Measurements from ENCODE around the gene ELOF1. TPM values are rescaled to one million over a fixed set of nuclear protein-coding genes. Genes with fewer than 3 reads are reported as not detected.
"Not testable (repeated sequence)": the region's sequence is repeated elsewhere in the genome, so short reads cannot be mapped to it uniquely, and the experiment has no call there.

ELOF1 gene
- polyA plus RNA-seq, 2 of the 4 experiments (the other 2 are of a cell fraction) = 47.9 to 97.3 TPM

GRCh38 chr19:11573763-11574162 lies 14.7 kb upstream of the ELOF1 start:
- DNase-seq (ENCODE audit: low read depth in 1 of 2, low spot score in 1 of 2); H3K4me1 ChIP-seq; ATAC-seq; H3K4me3 ChIP-seq; H3K27ac ChIP-seq; FAIRE-seq; H3K9me3 ChIP-seq; H3K4me2 ChIP-seq; POLR2A ChIA-PET: not testable (repeated sequence)
- WGBS (ENCODE audit: missing lambda C conversion rate) = 94% methylated on average over 4 of the region's 4 CpGs
- CTCF ChIA-PET = interaction anchor here (1.0 kb wide), 1 partner anchor 13 kb away, joined by 4 read pairs; no protein-coding TSS in a partner anchor

- 54% methylated on average over 6 of the region's 6 CpGs for WGBS (ENCODE audit: missing lambda C conversion rate)
- not testable (repeated sequence) for FAIRE-seq
Measured at GRCh38 chr19:11573354-11573753, 14.3 kb upstream of the ELOF1 start.

GRCh38 chr19:11570039-11570462 lies 11.0 kb upstream of the ELOF1 start:
- POLR2A ChIA-PET = no interaction called here
- TF ChIP-seq CHD2 (IDR thresholded peaks at IDR 0.05; ENCODE audit: low read length, partially characterized antibody) = no peak
- no peak for TF ChIP-seq RNF2 (IDR thresholded peaks at IDR 0.05; ENCODE audit: borderline replicate concordance, low read depth)
- no peak for TF ChIP-seq KDM5A (IDR thresholded peaks at IDR 0.05)
- no peak for TF ChIP-seq RFX5 (IDR thresholded peaks at IDR 0.05)
- TF ChIP-seq JUNB (IDR thresholded peaks at IDR 0.05) = no peak
- TF ChIP-seq RCOR1 (IDR thresholded peaks at IDR 0.05; ENCODE audit: low read depth, low read length) = no peak
- TF ChIP-seq MAX (IDR thresholded peaks at IDR 0.05) = no peak
- no peak for TF ChIP-seq HOXA7 (CRISPR knock-in tag; IDR thresholded peaks at IDR 0.05)
- no peak for TF ChIP-seq EHF (CRISPR knock-in tag; IDR thresholded peaks at IDR 0.05)
- no peak for TF ChIP-seq PBX3 (IDR thresholded peaks at IDR 0.05)
- no peak for TF ChIP-seq MAFK (IDR thresholded peaks at IDR 0.05; ENCODE audit: partially characterized antibody)
- no peak for TF ChIP-seq ESRRA (IDR thresholded peaks at IDR 0.05; ENCODE audit: borderline replicate concordance, low read length)
- no peak for TF ChIP-seq PHF8 (IDR thresholded peaks at IDR 0.05; ENCODE audit: borderline replicate concordance, low read depth)
- no peak for TF ChIP-seq ATOH8 (CRISPR knock-in tag; IDR thresholded peaks at IDR 0.05; ENCODE audit: low read depth)
- no peak for TF ChIP-seq BHLHE40 (IDR thresholded peaks at IDR 0.05; ENCODE audit: low read depth, low read length)
- no peak for TF ChIP-seq HOXB5 (CRISPR knock-in tag; IDR thresholded peaks at IDR 0.05)
- no peak for TF ChIP-seq HOXB13 (CRISPR knock-in tag; IDR thresholded peaks at IDR 0.05; ENCODE audit: low read depth)
- no peak for TF ChIP-seq HES2 (IDR thresholded peaks at IDR 0.05)
- no peak overlapping the region for H3K4me3 ChIP-seq
- no peak overlapping the region for H3K4me2 ChIP-seq
- CTCF ChIA-PET = no interaction called here
- ATAC-seq (no peak), FAIRE-seq (no peak), DNase-seq (ENCODE audit: low read depth in 1 of 2, low spot score in 1 of 2) (no peak)
- 89% methylated on average over 3 of the region's 5 CpGs for WGBS (ENCODE audit: missing lambda C conversion rate)
- no peak overlapping the region for H3K27ac ChIP-seq
- H3K9me3 ChIP-seq = no peaks in the 10 kb centered on the region
- no peaks in the 10 kb centered on the region for H3K4me1 ChIP-seq

More at GRCh38 chr19:11573354-11573753, 14.3 kb upstream of the ELOF1 start:
- H3K9me3 ChIP-seq; POLR2A ChIA-PET; H3K4me1 ChIP-seq; H3K4me2 ChIP-seq; H3K27ac ChIP-seq; H3K4me3 ChIP-seq; ATAC-seq; DNase-seq (ENCODE audit: low read depth in 1 of 2, low spot score in 1 of 2): not testable (repeated sequence)
- CTCF ChIA-PET = interaction anchor here (1.0 kb wide), 1 partner anchor 13 kb away, joined by 4 read pairs; no protein-coding TSS in a partner anchor

- H3K9me3 ChIP-seq = no peaks in the 10 kb centered on the region
- no peak overlapping the region for H3K4me3 ChIP-seq
- DNase-seq (ENCODE audit: low read depth in 1 of 2, low spot score in 1 of 2) (no peak), ATAC-seq (no peak), FAIRE-seq (no peak)
- H3K4me2 ChIP-seq = no peak overlapping the region
- no peak overlapping the region for H3K27ac ChIP-seq
- no peaks in the 10 kb centered on the region for H3K4me1 ChIP-seq
- 92% methylated on average over 2 of the region's 2 CpGs for WGBS (ENCODE audit: missing lambda C conversion rate)
- ChIA-PET CTCF (interaction anchor here (0.7 kb wide), 1 partner anchor 12 kb away, joined by 5 read pairs; no protein-coding TSS in a partner anchor), POLR2A (no interaction called here)
- no peak for TF ChIP-seq RCOR1 (IDR thresholded peaks at IDR 0.05; ENCODE audit: low read depth, low read length)
- no peak for TF ChIP-seq FOSB (CRISPR knock-in tag; IDR thresholded peaks at IDR 0.05)
- no peak for TF ChIP-seq HMGXB4 (CRISPR knock-in tag; IDR thresholded peaks at IDR 0.05; ENCODE audit: borderline replicate concordance)
- TF ChIP-seq HES2 (IDR thresholded peaks at IDR 0.05) = no peak
- no peak for TF ChIP-seq ZC3H11A (IDR thresholded peaks at IDR 0.05)
- TF ChIP-seq KDM1A (IDR thresholded peaks at IDR 0.05; ENCODE audit: low read depth) = no peak
- no peak for TF ChIP-seq ZNF302 (CRISPR knock-in tag; IDR thresholded peaks at IDR 0.05)
- no peak for TF ChIP-seq NFE2L2 (conservative IDR thresholded peaks at IDR 0.05; ENCODE audit: low read length)
Measured at GRCh38 chr19:11566164-11566563, 7.1 kb upstream of the ELOF1 start.

- WGBS (ENCODE audit: missing lambda C conversion rate) = 88% methylated on average over 5 of the region's 5 CpGs
- H3K9me3 ChIP-seq; DNase-seq (ENCODE audit: low read depth in 1 of 2, low spot score in 1 of 2); FAIRE-seq; H3K4me2 ChIP-seq; H3K4me1 ChIP-seq; POLR2A ChIA-PET; H3K27ac ChIP-seq; H3K4me3 ChIP-seq; ATAC-seq: not testable (repeated sequence)
- CTCF ChIA-PET = interaction anchor here (0.6 to 0.7 kb wide), 2 partner anchors 11 to 184 kb away, joined by 3 to 5 read pairs; no protein-coding TSS in a partner anchor
Measured at GRCh38 chr19:11565649-11565980, 6.6 kb upstream of the ELOF1 start.
